Peyer's patch (tissue), 4 donors: ENCODE results near the gene KBTBD4. TPM values are rescaled to one million over a fixed set of nuclear protein-coding genes. Genes with fewer than 3 reads are reported as not detected.

Experiments used
- DNase-seq, 3 donors: peaks; one replicate each; pipeline ENCODE4 v3.0.0-alpha.2; 2017 to 2019
- H3K27ac ChIP-seq, 4 donors: fragments of 200-600 bp; sonication (generic); one replicate each; pipeline ENCODE4 v1.5.1; 2016 to 2019
- H3K27me3 ChIP-seq, 2 donors: fragments of 200-600 bp; sonication (generic); one replicate each; pipeline ENCODE4 v1.5.1; 2019
- H3K36me3 ChIP-seq, 3 donors: fragments of 200-600 bp; sonication (generic); one replicate each; pipeline ENCODE4 v1.5.1; 2016 to 2019
- H3K4me1 ChIP-seq, 4 donors: fragments of 200-600 bp; sonication (generic); one replicate each; pipeline ENCODE4 v1.5.1; 2016 to 2019
- H3K4me3 ChIP-seq, 4 donors: fragments of 200-600 bp; sonication (generic); 1 replicate in 3 of 4; 2 replicates in 1 of 4; pipeline ENCODE4 v1.5.1; 2016 to 2019; ENCODE audit warnings: mild to moderate bottlenecking in 1 of 4
- H3K9me3 ChIP-seq, 4 donors: fragments of 200-600 bp; sonication (generic); one replicate each; pipeline ENCODE4 v1.5.1; 2016 to 2019; ENCODE audit warnings: mild to moderate bottlenecking in 1 of 4
- CTCF ChIP-seq, 6 experiments: fragments of 450-650 bp in 4 of 6; fragments of 200-600 bp in 2 of 6; sonication (generic) in 1 of 6; IDR thresholded peaks; one replicate each; pipeline ENCODE4 v1.5.1; 2017 to 2019; ENCODE audit warnings: antibody characterized with exemption in 6 of 6, mild to moderate bottlenecking in 3 of 6, moderate library complexity in 1 of 6
- POLR2A ChIP-seq, 2 donors: fragments of 450-650 bp; IDR thresholded peaks; one replicate each; pipeline ENCODE4 v1.5.1; 2017; ENCODE audit warnings: antibody characterized with exemption in 2 of 2, mild to moderate bottlenecking in 2 of 2, moderate library complexity in 2 of 2
- total RNA-seq, 4 donors: library from RNA; depleted of rRNA; stranded (reverse); fragments of >200 nt; gene quantifications; one replicate each; pipeline ENCODE4 v1.1.0, GENCODE V29; 2016

KBTBD4 gene
- total RNA-seq, 4 donors from 2014 or later, result 6.6 to 11.9 (median 9.7) TPM

- Histone ChIP-seq H3K4me1 (peaks cover 0 to 13% (median 7%) of the 10 kb centered on the region in 4 donors), H3K36me3 (no peaks in the 10 kb centered on the region), H3K27ac (no peak overlapping the region), H3K4me3 (no peak overlapping the region), H3K9me3 (no peaks in the 10 kb centered on the region), H3K27me3 (peaks cover 0 to 17% of the 10 kb centered on the region in 2 donors)
- TF ChIP-seq POLR2A (IDR thresholded peaks at IDR 0.05) (no peak), CTCF (IDR thresholded peaks at IDR 0.05) (no peak)
- DNase-seq, result no peak
These were observed 14.7 kb upstream of the KBTBD4 start for GRCh38 chr11:47593492-47593933.

DNA sequence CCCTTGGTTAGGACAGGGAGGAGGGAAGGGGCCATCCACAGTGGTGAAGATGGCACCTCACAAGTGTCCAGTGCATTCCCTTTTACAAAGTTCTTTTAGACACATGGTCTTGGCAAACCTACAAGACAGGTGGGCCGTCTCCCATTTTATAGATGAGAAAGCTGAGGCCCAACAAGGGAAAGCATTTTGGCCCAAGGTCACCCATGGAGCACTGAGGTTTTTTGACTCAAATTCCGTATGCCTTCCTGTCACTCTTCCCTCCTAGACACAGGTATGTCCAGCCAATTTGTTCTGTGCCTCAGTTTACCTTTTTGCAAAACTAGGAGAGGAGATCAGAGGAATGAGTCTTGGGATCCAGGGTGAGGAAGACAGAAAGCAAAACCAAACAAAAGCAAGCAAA is 14.2 kb upstream of the KBTBD4 start:
- peaks cover 0 to 17% of the 10 kb centered on the region in 2 donors for H3K27me3 ChIP-seq
- DNase-seq, result no peak

DNA sequence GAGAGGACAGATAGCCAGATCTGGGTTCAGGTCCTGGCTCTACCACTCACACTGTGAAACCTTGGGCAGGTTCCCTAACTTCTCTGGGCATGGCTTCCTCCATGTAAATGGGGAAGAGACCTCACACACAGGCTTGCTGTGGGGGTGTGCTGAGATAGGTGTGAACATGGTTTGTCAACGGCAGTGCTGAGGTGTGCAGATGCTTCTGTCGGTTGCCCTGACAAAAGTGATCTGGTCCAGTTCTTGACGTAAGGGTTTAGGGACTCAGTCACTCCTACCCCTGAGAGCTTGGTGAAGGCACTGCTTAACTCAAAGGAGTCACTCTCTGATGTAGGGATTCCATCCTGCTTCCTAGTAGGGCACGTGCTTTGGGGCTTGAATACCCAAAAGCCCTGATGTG is 13.5 kb upstream of the KBTBD4 start:
- Histone ChIP-seq H3K36me3 (no peaks in the 10 kb centered on the region), H3K4me1 (peaks cover 0 to 13% (median 7%) of the 10 kb centered on the region in 4 donors), H3K27ac (no peak overlapping the region), H3K9me3 (no peaks in the 10 kb centered on the region), H3K27me3 (peaks cover 0 to 17% of the 10 kb centered on the region in 2 donors), H3K4me3 (no peak overlapping the region)
- TF ChIP-seq CTCF (IDR thresholded peaks at IDR 0.05) (no peak), POLR2A (IDR thresholded peaks at IDR 0.05) (no peak)
- DNase-seq, result no peak

More for the DNA sequence above, 14.2 kb upstream of the KBTBD4 start:
- Histone ChIP-seq H3K9me3 (no peaks in the 10 kb centered on the region), H3K36me3 (no peaks in the 10 kb centered on the region), H3K27ac (no peak overlapping the region), H3K4me3 (no peak overlapping the region), H3K4me1 (peaks cover 0 to 13% (median 7%) of the 10 kb centered on the region in 4 donors)
- TF ChIP-seq POLR2A (IDR thresholded peaks at IDR 0.05), result no peak

- DNase-seq, result no peak
- Histone ChIP-seq H3K27ac (no peak overlapping the region), H3K4me3 (no peak overlapping the region), H3K4me1 (peaks cover 0 to 13% (median 7%) of the 10 kb centered on the region in 4 donors), H3K36me3 (no peaks in the 10 kb centered on the region), H3K9me3 (no peaks in the 10 kb centered on the region), H3K27me3 (peaks cover 0 to 17% of the 10 kb centered on the region in 2 donors)
- TF ChIP-seq CTCF (IDR thresholded peaks at IDR 0.05) (no peak), POLR2A (IDR thresholded peaks at IDR 0.05) (no peak)
These were observed 13.0 kb upstream of the KBTBD4 start for GRCh38 chr11:47591764-47592163.

GRCh38 chr11:47589977-47590861 is 11.4 kb upstream of the KBTBD4 start:
- DNase-seq, result no peak
- TF ChIP-seq POLR2A (IDR thresholded peaks at IDR 0.05), result no peak
- H3K9me3 ChIP-seq, result no peaks in the 10 kb centered on the region
- no peak overlapping the region for H3K27ac ChIP-seq
- H3K36me3 ChIP-seq, result no peaks in the 10 kb centered on the region
- peaks cover 0 to 13% (median 7%) of the 10 kb centered on the region in 4 donors for H3K4me1 ChIP-seq
- peak overlapping the region in 2 of 4 donors; percentile 37 to 46 for H3K4me3 ChIP-seq
- H3K27me3 ChIP-seq, result peaks cover 0 to 17% of the 10 kb centered on the region in 2 donors

DNA sequence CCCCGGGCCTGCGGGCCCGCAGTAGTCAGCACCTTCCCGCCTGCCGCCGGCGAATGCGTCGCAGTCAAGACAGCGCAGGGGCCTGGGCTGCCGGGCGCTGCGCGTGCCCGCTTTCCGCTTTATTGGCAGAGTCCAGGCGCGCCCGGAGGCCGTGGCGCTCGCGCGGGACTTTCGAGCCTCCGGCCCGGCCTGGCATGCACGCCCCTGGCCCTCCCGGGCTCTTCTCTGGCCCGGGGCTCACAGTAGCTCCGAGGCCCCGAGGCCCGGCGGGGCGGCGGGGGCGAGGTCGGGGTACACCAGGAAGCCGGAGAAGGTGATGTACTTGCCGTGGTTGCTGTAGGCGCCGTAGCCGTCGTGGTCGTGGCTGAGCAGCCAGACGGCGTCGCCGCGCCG is 10.8 kb upstream of the KBTBD4 start:
- no peak overlapping the region for H3K27ac ChIP-seq
- H3K9me3 ChIP-seq, result no peaks in the 10 kb centered on the region
- TF ChIP-seq CTCF (IDR thresholded peaks at IDR 0.05) (no peak), POLR2A (IDR thresholded peaks at IDR 0.05) (no peak)
- no peak for DNase-seq
- peaks cover 0 to 16% of the 10 kb centered on the region in 2 donors for H3K27me3 ChIP-seq
- peaks cover 0 to 13% (median 7%) of the 10 kb centered on the region in 4 donors for H3K4me1 ChIP-seq
- H3K36me3 ChIP-seq, result peaks cover 0 to 6% (median 0%) of the 10 kb centered on the region in 3 donors
- H3K4me3 ChIP-seq, result peak overlapping the region in 2 of 4 donors; percentile 37 to 46
